ENCODE data around the gene BZW2.

The BZW2 gene

GRCh38 chr7:16636555-16637101, 9.4 kb upstream of the BZW2 start:
- no peaks in the 10 kb centered on the region for H3K9me2 ChIP-seq (replicated peaks; ENCODE audit: control insufficient read depth, low read length)
- H3K4me2 ChIP-seq (ENCODE audit: low read length) = no peak overlapping the region
- no peak for TF ChIP-seq CTCF (IDR thresholded peaks at IDR 0.05; ENCODE audit: low read depth, low read length, poor library complexity, severe bottlenecking)
- no peak for TF ChIP-seq EZH2phosphoT487 (IDR thresholded peaks at IDR 0.05; ENCODE audit: borderline replicate concordance, low read length)
- H3F3A ChIP-seq (ENCODE audit: control insufficient read depth, insufficient read depth) = no peaks in the 10 kb centered on the region
- peaks cover 10% of the 10 kb centered on the region; the same call in 1 of the 2 replicates for H3K79me2 ChIP-seq (ENCODE audit: control insufficient read depth, low read length)
- H3K36me3 ChIP-seq (ENCODE audit: control insufficient read depth, low read length) = peaks cover 15% of the 10 kb centered on the region
- H3K27ac ChIP-seq (ENCODE audit: low read depth, low read length) = no peak overlapping the region
- H3K27me3 ChIP-seq (ENCODE audit: control insufficient read depth, low read length) = no peaks in the 10 kb centered on the region
- no peaks in the 10 kb centered on the region for H3K9me3 ChIP-seq (ENCODE audit: control insufficient read depth, insufficient read depth, low read length)
- H3K4me3 ChIP-seq (ENCODE audit: low read length) = no peak overlapping the region
- no peaks in the 10 kb centered on the region for H3K4me1 ChIP-seq (ENCODE audit: control insufficient read depth, low read length)
- H4K20me1 ChIP-seq (ENCODE audit: control insufficient read depth, insufficient read depth, low read depth, low read length) = no peaks in the 10 kb centered on the region

- H3K27ac ChIP-seq (ENCODE audit: low read depth, low read length) = no peak overlapping the region
- H3K79me2 ChIP-seq (ENCODE audit: control insufficient read depth, low read length) = peaks cover 10% of the 10 kb centered on the region; the same call in 1 of the 2 replicates
- H3K27me3 ChIP-seq (ENCODE audit: control insufficient read depth, low read length) = no peaks in the 10 kb centered on the region
- no peak overlapping the region for H3K4me2 ChIP-seq (ENCODE audit: low read length)
- no peaks in the 10 kb centered on the region for H4K20me1 ChIP-seq (ENCODE audit: control insufficient read depth, insufficient read depth, low read depth, low read length)
- no peaks in the 10 kb centered on the region for H3K9me3 ChIP-seq (ENCODE audit: control insufficient read depth, insufficient read depth, low read length)
- no peak overlapping the region for H3K4me3 ChIP-seq (ENCODE audit: low read length)
- H3K36me3 ChIP-seq (ENCODE audit: control insufficient read depth, low read length) = peaks cover 15% of the 10 kb centered on the region
- TF ChIP-seq EZH2phosphoT487 (IDR thresholded peaks at IDR 0.05; ENCODE audit: borderline replicate concordance, low read length) (no peak), CTCF (IDR thresholded peaks at IDR 0.05; ENCODE audit: low read depth, low read length, poor library complexity, severe bottlenecking) (no peak)
- peaks cover 4% of the 10 kb centered on the region; the same call in 1 of the 2 replicates for H3F3A ChIP-seq (ENCODE audit: control insufficient read depth, insufficient read depth)
- H3K9me2 ChIP-seq (replicated peaks; ENCODE audit: control insufficient read depth, low read length) = no peaks in the 10 kb centered on the region
- H3K4me1 ChIP-seq (ENCODE audit: control insufficient read depth, low read length) = peaks cover 3% of the 10 kb centered on the region
Observed at GRCh38 chr7:16637379-16637778, 8.6 kb upstream of the BZW2 start.

GRCh38 chr7:16638282-16639280, 7.4 kb upstream of the BZW2 start:
- no peak overlapping the region for H3K4me3 ChIP-seq (ENCODE audit: low read length)
- no peak for TF ChIP-seq EZH2phosphoT487 (IDR thresholded peaks at IDR 0.05; ENCODE audit: borderline replicate concordance, low read length)
- TF ChIP-seq CTCF (IDR thresholded peaks at IDR 0.05; ENCODE audit: low read depth, low read length, poor library complexity, severe bottlenecking) = no peak
- H3K9me2 ChIP-seq (replicated peaks; ENCODE audit: control insufficient read depth, low read length) = no peaks in the 10 kb centered on the region
- H3K36me3 ChIP-seq (ENCODE audit: control insufficient read depth, low read length) = peaks cover 18% of the 10 kb centered on the region
- no peaks in the 10 kb centered on the region for H3K9me3 ChIP-seq (ENCODE audit: control insufficient read depth, insufficient read depth, low read length)
- H3K79me2 ChIP-seq (ENCODE audit: control insufficient read depth, low read length) = peaks cover 20% of the 10 kb centered on the region
- no peak overlapping the region for H3K4me2 ChIP-seq (ENCODE audit: low read length)
- H3F3A ChIP-seq (ENCODE audit: control insufficient read depth, insufficient read depth) = peaks cover 15% of the 10 kb centered on the region; the same call in 1 of the 2 replicates
- no peaks in the 10 kb centered on the region for H4K20me1 ChIP-seq (ENCODE audit: control insufficient read depth, insufficient read depth, low read depth, low read length)
- H3K4me1 ChIP-seq (ENCODE audit: control insufficient read depth, low read length) = peaks cover 14% of the 10 kb centered on the region
- H3K27me3 ChIP-seq (ENCODE audit: control insufficient read depth, low read length) = no peaks in the 10 kb centered on the region
- no peak overlapping the region for H3K27ac ChIP-seq (ENCODE audit: low read depth, low read length)

Measured in DOHH2 (cell line).